ENCODE measurements around the gene PPA2.
"Not testable (repeated sequence)": the region's sequence is repeated elsewhere in the genome, so short reads cannot be mapped to it uniquely, and the experiment has no call there.

Gene PPA2

DNA sequence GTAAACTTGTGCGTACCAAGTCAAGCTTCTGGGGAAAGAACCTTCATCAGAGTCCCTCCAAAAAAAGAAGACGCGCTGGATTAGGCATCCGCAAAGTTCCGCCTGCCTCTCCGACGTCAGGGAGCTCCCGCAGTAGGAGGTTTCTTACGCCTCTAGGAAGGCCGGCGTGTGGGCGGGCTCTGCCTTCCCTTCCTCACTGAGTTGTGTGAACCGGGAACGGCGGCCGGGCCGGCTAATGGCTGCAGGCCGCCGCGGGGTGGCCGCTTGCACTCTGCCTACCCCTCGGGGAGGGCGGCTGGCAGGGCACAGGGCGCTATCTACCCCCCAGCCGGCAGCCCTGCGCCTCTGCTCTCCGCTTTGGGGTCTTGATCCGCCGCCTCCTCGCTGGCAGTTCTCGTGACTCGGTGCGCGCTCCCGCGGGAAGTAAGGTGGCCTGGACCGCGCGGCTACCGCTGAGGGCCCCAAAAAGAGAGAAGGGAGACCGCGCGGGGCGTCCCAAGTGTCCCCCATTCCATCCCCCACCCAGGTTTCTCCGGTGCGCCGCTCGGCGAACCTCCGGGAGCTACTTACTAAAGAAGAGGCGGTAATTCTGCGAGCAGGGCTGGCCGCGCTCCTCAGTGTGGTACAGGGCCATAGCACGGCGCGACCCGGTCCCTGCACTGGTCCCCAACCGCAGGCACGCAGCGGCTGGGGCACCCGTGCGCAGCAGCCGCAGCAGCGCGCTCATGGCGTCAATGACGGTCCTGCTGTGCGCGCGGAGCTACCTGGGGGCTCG lies at the start of gene PPA2:
Gene PPA2 (minus strand): TSS at position 739 of the 775 bp plus-strand sequence. CDS start 12 bp downstream, at position 727.
- DNase-seq: peak; percentile 84

- DNase-seq: peak; percentile 13
These were observed 47.2 kb upstream of the PPA2 start for GRCh38 chr4:105520819-105521790.

GRCh38 chr4:105510245-105510644 lies 36.4 kb upstream of the PPA2 start:
- DNase-seq: no peak

DNA sequence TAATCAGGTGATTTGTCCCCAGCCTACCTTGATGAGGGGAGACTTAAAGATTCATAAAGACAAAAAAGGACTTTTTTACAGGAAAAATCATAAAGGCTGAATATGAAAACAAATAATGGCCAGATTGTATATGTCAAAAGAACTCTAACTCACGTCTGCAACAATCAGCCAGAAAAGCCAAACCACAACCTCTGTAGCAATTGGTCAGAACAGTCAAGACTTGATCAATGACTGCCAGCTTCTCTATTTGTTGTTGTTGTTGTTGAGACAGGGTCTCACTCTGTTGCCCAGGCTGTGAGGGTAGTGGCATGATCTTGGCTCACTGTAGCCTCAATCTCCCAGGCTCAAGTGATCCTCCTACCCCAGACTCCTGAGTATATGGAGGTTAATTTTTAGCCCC lies 35.9 kb upstream of the PPA2 start:
- no peak for DNase-seq

DNA sequence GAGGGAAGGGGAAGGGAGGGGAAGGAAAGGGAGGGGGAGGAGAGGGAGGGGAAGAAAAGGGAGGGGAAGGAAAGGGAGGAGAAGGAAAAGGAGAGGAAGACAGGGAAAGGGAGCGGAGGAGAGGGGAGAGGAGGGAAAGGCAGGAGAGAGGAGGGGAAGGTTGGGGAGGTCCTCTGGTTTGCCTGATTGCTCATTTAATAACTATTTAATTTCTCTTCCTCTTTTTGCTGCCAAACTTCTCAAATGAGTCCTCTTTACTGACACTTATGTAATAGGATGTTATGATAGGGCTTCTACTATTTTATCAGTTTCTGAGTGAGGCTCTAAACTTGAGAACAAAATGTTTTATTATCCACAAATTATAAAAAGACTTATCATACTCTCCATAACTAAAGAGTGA lies 35.4 kb upstream of the PPA2 start:
- no peak for DNase-seq

DNA sequence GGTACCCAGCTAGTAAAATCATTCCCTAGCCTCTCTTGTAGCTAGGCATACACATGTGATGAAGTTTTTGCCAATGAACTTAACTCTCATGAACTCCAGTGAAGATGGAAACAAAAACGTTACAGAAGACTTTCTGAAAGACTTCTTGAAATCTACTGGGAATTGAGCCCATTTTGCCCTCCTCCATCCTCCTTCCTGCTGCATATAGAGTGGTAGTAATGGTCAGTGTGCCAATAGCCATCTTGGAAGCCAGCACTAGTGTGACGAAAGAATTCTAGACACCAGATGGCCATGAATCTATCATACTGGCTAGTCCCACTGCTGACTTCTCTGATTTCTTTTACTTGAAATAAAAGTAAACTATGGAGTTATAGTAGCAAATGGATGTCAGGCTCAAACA lies 30.9 kb upstream of the PPA2 start:
- no peak for DNase-seq

GRCh38 chr4:105503484-105503883 lies 29.6 kb upstream of the PPA2 start:
- no peak for DNase-seq

DNA sequence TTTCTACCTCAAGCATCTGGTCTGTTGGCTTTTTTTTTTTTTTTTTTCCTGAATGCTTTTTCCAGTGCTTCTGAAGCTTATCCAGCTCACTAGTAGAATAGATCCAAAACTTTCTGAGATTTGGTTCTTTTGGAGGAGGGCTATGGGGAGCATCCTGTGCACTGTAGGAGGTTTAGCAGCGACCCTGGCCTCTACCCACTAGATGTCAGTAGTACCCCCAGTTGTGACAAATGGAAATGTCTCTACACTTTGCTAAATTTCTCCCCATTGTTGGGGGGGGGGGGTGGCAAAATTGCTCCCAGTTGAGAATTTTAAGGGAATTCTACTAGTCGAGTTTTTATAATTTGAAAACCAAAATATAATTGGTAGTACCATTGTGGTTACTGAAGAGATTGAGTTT lies 23.0 kb upstream of the PPA2 start:
- no peak for DNase-seq

- no peak for DNase-seq
These were observed 21.8 kb upstream of the PPA2 start for GRCh38 chr4:105495667-105496066.

DNA sequence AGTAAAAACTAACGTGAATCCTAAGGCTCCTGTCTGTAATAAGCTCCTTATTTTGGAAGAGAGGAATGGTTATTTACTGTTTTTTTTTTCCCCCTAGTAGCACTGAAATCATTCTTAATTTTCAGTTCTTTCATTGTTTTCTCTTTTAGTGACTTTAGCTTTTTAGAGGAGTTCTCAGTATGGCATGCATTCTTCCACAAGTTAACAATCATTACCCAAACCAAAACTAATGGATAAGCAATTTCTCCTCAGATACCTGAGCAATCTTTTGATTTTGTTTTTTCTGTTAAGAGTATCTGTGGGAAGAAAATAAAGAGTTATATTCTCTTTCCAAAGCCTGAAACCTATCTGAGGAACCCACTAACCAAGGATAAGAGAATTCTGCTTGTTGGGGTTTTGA lies 16.7 kb upstream of the PPA2 start:
- DNase-seq: no peak

GRCh38 chr4:105483840-105484239 lies 10.0 kb upstream of the PPA2 start:
- DNase-seq: no peak

DNA sequence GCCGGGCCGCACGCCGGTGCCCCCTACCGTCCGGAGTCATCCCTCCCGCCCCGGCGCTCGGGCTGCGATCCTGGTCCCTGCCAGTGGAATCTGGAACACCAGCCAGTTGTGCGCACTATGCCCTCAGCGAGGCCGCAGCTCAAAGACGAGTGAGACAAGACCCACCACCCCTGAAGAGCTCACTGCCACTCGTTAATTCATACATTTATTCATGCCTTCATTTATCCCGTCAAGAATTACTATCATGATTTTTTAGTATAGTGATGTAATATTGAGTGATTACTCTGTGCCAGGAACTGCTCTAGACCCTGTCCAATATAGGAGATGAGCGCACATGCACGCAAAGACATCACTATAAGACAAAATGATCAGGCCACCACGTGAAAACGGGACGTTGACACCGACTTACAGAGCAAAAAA lies 247 bp upstream of the PPA2 start:
- DNase-seq: peak; percentile 88

DNA sequence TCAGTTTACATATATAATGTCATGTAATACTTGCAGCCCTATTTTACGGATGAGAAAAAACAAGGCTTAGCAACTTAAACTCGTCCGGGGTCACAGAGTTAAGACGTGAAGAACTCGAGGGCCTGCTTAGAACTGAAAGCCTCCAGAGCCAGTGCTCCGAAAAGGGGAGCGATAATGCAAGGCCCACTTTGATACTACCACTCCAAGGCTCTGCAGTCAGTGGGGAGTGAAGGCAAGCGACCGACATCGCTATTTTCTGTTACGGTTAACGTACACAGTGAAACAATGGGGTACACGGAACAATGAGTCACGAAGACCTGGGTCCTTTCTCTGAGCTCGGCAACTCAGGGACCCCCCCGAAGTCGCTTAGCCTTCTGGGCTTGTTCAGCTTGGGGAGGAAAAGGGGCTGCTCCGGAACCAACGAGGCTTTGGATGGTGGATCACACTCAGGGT lies 965 bp downstream of the PPA2 start:
- DNase-seq: no peak

DNA sequence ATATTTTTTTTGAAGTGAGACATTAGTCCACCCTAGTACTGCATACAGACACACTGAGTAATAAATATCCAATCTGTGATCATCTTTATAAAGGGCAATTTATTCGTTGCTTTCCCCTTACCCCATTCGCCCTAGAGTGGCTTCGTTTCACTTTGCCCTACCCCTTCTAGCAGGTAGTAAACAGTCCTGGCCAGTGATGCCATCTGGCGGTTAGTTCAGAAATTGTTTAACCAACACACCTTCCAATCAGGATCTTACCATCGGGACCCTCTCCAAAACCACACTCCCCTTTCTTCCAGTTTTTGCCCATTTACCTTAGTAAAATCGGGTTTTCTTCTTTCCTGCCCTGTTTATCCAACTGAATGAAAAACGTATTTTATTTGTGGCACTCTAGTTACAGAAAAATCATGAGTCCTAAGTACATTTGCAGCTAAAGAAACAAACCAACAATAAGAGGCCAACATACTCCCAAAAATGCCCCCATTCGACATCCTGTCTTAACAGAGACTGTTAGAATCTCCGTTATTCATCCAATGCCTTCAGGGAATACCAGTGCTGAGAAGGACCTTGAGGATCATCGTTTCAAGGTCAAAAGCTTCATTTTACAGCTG lies 2.2 kb downstream of the PPA2 start:
- peak; percentile 80 for DNase-seq

GRCh38 chr4:105470766-105471165 lies 3.1 kb downstream of the PPA2 start:
- DNase-seq: no peak

GRCh38 chr4:105469736-105470135 lies 4.1 kb downstream of the PPA2 start:
- no peak for DNase-seq

DNA sequence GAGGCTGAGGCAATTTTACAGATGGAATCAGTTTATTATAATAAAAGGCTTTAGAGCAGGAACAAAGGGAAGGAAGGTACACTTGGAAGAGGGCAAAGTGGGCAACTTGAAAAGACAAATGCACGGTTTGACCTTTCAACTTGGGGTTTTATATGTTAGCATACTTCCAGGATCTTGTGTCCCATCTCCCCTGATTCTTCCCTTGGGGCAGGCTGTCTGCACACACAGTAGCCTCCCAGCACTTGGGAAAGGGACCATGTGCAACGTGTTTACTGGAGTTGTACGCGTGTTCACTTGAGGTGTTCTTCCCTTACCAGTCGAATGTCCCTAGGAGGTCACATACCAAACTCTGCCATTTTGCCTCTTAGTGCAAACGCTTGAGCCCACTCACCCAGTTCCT lies 7.3 kb downstream of the PPA2 start:
- DNase-seq: no peak

- not testable (repeated sequence) for DNase-seq
These were observed 9.3 kb downstream of the PPA2 start for GRCh38 chr4:105464563-105464962.

DNA sequence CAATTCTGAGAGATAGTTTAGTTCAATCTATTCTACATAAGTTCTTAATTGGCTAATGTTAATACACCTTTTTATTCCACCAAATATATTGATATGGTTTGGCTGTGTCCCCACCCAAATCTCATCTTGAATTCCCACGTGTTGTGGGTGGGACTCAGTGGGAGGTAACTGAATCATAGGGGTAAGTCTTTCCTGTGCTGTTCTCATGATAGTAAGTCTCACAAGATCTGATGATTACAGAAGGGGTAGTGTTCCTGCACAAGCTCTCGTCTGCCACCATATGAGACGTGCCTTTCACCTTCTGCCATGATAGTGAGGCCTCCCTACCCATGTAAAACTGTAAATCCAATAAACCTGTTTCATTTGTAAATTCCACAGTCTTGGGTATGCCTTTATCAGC lies 11.3 kb downstream of the PPA2 start:
- DNase-seq: no peak

- no peak for DNase-seq
These were observed 12.1 kb downstream of the PPA2 start for GRCh38 chr4:105461621-105462382.

DNA sequence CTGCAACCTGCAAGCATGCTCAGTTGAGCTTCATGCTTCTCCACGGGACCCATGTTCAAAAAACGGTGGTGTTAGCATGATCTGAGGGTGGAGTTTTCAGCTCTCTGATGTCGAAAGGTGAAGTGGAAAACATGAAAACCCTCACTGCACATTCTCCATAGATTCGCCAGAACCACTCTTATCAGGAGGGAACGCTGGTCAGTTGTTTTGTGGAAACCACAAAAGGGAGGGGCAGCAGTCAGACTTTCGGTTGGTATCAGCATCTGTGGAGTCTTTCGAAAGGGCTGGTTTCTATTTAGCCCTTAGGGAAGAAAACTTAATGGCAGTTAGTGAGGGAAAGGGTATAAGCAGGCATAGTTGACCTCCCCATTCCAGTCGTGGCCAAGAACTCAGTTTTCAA lies 12.6 kb downstream of the PPA2 start:
- DNase-seq: no peak

DNA sequence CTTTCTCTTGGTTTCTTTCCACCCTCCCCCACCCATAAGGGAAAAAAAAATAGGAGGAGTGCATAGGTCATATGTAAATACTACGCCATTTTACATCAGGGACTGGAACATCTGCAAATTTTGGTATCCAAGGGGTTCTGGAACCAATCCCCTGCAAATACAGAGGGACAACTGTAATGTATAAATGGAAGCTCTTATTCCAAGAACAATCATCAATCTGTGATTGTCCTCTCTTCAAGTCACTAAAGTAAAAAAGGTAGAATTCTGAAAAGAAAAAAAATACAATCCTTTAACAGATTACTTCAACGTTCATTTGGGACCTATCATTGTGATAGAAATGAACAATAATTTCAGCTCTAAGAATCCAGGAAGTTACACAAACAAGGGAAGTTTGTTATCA lies 13.6 kb downstream of the PPA2 start:
- no peak for DNase-seq

DNA sequence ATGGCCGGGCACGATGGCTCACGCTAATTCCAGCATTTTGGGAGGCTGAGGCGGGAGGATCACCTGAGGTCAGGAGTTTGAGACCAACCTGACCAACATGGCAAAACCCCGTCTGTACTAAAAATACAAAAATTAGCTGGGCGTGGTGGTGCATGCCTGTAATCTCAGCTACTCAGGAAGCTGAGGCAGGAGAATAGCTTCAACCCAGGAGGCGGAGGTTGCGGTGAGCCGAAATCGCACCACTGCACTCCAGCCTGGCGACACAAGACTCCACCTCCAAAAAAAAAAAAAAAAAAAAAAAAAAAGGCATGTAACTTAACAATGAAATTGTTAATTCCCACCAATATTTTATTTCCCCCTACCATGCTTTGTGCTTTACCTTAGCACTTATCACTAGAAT lies 15.3 kb downstream of the PPA2 start:
- not testable (repeated sequence) for DNase-seq

Data from activated CD4-positive, alpha-beta T cell treated with anti-CD3 and anti-CD28 coated beads for 48 hours (primary cell).